NCI-H510A treated with DMSO at 0.1 percent for 48 hours (cell line): ENCODE data around the gene TRAK2.

ENCODE experiments used
- DNase-seq: peaks from one replicate; lab custom pipeline; 2025; lab: John Stamatoyannopoulos, UW

Gene TRAK2

DNA sequence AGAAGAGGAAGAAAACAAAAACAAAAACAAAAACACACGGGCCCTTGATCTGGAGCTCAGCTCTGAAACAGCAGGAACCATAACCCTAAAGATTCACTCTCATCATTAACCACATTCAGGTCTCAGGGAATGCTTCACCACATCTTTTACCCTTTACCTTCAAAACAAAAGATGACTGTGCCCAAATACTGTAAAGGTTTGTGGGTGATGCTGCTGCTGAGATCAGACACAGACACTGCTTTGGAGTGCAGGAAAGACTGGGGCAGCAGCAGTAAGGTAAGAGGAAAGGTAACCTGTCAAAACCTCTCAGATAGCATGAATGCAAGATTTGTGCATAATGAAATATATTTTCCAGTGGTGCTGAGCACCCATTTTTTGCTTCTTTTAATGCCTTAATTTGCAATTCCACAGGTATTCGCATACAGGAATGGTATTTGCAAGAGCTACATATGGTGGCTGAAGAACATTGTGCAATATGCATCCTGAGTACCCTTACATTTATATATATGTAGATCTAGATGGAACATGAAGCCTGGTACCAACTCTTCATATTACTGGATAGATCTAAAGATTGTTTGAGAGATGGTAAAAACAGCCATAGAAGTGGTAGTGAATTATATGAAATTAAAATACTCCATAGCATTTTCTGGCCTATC is 90.1 kb downstream of the TRAK2 start:
- no peak for DNase-seq

DNA sequence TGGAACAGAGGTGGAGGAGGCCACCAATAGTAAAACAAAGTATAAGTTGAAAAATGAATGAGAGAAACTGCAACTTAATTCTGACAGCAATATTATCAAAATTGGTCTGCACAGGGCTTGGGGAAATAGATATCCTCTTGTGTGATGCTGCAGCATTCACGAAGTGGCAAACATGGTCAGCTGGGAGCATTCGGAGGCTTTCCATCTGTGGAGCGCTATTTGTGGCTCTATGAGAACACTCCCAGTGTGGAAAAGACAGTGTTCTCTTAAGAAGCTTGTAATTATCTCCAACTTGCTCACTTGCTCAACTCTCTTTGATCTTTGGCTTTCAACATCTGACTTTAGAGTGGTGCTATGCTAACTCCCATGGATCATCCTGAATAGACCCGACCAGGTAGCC is 91.0 kb downstream of the TRAK2 start:
- no peak for DNase-seq

DNA sequence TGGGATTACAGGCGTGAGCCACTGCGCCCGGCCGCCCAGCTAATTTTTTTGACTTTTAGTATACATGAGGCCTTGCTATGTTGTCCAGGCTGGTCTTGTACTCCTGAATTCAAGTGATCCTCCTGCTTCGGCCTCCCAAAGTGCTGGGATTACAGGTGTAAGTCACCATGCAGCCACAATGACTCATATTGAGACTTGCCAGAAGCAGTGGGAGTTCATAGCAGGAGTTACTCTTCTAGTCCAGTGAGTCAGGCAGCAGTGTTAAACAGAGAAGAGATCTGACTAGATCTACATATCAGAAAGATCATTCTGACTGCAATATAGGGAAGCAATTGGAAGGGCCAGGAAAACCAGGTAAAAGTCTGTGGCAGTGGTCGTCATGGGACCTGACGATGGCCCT is 92.6 kb downstream of the TRAK2 start:
- no peak for DNase-seq

DNA sequence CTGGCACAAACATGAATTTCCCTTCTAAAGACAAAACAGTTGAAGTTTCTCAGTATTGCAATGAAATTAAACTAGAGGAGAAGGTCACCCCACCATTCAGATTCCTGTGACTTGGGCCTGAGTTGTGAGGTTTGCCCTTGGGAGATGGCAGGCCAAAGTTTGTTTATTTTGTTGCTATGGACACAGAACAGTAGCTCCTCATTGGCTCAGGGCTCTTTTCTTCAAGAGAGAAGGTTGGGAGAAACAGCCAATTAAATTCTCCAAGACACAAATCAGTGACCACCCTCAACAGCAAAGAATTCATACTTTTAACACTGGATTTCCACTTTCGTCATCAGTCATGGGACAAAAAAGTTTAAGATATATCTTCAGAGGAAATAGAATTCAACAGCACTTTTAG is 94.0 kb downstream of the TRAK2 start, which contains the start of gene FLACC1:
Gene FLACC1 (minus strand): TSS at position 125 of the 400 bp plus-strand sequence. CDS start 5,941 bp downstream, outside the sequence.
- peak; percentile 23 for DNase-seq

DNA sequence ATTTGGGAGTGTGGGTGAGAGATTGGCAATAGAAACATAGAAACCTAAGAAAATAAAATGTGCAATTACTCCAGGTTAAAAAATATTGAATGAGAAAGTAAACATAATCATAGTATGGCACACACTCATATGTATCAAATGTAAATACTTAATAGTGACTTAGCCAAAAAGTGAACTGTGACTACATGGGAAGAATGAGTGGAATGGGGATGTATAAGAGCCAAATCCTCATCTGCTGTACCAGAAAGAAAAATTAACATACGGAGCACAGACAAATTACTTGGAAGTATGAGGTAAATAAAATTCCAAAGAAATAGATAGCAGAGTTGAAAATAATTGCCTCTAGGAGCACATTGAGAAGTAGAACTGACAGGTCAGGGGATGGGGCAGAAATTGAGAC is 98.1 kb downstream of the TRAK2 start:
- no peak for DNase-seq

DNA sequence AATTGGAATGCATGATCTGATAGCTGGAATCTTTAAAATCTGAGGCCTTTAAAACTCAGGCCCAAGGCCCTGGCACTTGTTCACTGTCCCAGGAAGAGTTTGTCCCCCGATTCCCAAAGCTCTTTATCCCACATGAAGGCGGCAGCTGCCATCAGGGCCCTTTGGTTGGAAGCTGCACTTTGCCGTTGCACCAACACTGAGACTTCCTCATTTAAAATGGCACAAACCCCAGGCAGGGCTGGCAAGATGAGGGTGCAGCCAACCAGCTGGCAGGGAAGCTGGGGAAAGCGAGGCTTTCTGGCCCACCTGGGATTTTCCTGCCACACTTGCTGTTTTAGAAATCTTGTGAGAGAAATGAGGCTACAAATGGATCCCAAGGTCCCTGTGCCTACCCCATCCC is 100.4 kb downstream of the TRAK2 start:
- no peak for DNase-seq

- no peak for DNase-seq
These were observed 101.7 kb downstream of the TRAK2 start for GRCh38 chr2:201349601-201350000.

DNA sequence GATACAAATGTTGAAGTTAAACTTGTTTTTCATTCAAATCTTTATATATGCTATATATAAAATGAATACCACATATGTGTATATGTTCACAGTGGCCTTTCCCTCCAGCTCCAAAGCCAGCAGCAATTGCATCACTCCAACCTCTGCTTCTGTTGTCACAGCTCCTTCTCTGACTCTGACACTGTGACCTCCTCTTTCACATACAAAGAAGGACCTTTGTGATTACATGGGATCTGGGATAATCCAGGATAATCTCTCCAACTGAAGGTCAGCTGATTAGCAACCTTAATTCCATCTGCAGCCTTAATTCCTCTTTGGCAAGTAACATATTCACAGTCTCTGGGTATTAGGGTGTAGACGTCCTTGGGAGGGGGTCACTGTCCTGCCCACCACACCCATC is 102.5 kb downstream of the TRAK2 start:
- DNase-seq, result no peak

DNA sequence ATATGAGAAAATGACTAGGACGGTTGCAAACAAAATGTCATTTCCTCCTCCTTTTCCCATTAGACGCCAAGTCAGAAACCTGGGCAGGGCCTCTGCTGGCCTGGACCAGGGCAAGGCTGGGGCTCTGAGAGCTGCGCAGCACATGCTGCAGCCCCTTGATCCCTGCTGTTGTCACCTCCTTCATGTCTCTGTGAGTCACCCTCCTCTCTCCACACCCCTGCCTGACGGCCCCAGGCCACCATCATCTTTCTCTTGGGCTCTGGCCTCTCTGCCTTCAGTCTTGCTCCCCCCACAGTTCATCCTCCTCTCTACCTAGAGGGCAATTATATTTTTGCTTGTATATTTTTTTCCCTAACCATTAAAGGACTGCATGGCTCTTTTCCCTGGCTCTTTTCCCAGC is 104.1 kb downstream of the TRAK2 start:
- no peak for DNase-seq

DNA sequence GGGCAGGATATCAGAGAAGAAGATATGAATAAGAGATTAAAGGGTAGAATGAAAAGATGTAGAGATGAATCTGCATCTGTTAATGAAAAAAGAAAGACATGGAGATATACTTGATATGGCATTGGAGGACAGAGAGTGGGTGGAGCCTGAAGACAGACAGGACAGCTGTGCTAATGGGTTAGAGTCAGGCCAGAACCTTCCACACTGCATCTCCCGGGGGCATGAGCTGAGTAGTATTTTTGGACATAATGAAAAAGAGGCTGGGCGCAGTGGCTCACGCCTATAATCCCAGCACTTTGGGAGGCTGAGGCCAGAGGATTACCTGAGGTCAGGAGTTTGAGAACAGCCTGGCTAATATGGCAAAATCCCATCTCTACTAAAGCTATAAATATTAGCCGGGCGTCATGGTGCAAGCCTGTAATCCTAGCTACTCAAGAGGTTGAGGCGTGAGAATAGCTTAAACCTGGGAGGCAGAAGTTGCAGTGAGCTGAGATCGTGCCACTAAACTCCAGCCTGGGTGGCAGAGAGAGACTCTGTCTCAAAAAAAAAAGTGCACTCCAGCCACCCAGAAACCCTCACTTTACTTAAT is 105.5 kb downstream of the TRAK2 start:
- DNase-seq, result no peak

- DNase-seq, result no peak
These were observed 106.4 kb downstream of the TRAK2 start for GRCh38 chr2:201344663-201345366.

GRCh38 chr2:201343559-201343958 is 107.7 kb downstream of the TRAK2 start:
- no peak for DNase-seq

- no peak for DNase-seq
These were observed 108.3 kb downstream of the TRAK2 start for GRCh38 chr2:201342923-201343322.

GRCh38 chr2:201329409-201329808 is 121.8 kb downstream of the TRAK2 start:
- DNase-seq, result no peak

DNA sequence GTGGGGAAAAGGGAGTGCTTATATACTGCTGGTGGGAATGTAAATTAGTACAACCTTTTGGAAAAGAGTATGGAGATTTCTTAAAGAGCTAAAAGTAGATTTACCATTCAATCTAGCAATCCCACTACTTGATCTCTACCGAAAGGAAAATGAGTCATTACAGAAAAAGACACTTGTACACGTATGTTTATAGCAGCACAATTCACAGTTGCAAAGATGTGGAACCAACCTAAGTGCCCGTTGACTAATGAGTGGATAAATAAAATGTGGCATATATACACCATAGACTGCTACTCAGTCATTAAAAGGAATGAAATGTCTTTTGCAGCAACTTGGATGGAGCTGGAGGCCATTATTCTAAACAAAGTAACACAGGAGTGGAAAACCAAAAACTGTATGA is 123.6 kb downstream of the TRAK2 start:
- DNase-seq, result no peak
